C1 segment of cervical spinal cord (tissue), 14 donors: ENCODE data around the gene DYNC1I1.
A peak's percentile ranks its signal among the peaks of the same experiment; 100 is the strongest.

Experiments used
- DNase-seq, 14 donors: peaks; one replicate each; lab custom pipeline; 2025; lab: John Stamatoyannopoulos, UW

The DYNC1I1 gene

GRCh38 chr7:95847061-95847460, 74.7 kb downstream of the DYNC1I1 start:
- no peak for DNase-seq

- DNase-seq = no peak
Observed at GRCh38 chr7:95859429-95859828, 87.1 kb downstream of the DYNC1I1 start.

DNA sequence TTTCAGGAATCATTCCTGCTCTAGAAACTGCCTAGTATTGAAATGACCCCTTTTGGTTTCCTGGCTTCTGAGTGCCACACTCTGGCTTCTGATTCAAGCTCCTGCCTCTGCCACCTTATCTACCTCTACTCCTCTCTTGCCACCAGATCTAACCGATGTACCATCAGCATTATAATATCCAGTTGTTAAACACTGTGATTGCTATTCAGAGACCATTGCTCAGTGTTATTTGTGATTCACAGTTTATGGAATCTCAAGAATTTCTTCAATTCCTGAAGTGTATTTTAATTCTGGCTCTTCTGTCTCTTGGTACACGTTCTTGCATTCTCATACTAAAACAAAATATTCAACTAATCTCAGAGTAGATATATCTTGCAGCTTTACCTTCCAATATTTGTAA, 88.7 kb downstream of the DYNC1I1 start:
- no peak for DNase-seq

DNA sequence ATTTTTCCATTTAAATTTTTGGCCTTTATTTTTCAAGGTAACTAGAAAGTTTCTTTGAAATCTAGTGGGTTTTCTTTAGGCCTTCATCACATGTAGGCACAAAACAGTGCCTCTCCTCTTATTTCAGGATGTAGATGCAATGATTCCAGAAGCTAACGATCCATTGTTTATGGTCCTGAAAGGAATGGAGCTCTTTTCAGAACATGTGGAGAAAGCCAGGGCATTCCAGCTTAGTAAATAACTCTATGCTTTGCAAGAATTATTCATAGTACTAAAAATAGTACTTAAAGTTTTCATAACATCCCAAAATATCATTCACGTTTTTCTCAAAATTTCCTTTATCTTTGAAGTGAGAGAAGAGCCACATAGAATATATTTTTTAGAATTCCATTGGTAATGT, 91.3 kb downstream of the DYNC1I1 start:
- DNase-seq = no peak

- DNase-seq = no peak
Observed at GRCh38 chr7:95865716-95866371, 93.5 kb downstream of the DYNC1I1 start.

- DNase-seq = no peak
Observed at GRCh38 chr7:95867309-95867708, 95.0 kb downstream of the DYNC1I1 start.

DNA sequence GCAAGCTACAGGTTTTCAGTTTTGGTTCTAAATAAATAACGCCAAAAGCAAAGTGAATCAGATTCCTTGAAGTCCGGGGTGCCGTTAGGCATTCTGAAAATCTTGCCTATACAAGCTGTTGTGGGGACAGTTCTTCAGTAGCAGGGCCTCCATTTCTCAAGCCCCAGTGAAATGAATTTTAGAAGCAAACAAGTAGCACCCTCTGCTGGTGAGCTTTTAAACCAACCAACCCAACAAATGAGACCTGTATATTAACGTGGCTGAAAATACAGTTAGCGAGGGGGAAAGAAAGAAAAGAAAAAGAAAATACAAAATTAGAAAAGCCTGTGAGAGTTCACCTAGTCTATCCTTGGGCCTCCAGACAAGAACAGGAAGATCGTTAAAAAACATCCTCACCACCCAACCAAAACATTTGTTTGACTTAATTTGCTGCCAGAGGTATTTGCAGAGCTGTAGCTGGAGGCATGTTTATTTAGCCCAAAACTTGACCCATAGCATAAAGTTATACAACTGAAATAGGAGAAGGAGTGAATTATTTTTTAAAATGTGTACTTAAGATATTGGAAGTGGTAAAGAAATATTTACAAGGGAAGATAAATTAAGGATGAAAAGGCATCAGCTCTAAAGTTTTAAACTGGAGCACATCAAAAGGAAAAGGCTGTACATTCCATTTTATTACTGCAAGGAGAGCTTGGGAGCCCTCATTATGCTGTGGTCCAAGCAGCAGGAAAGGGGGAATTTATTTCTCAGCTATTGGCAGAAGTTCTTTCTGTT, 98.9 kb downstream of the DYNC1I1 start:
- peak in 4 of 14 donors; percentile 3 to 63 (median 20) for DNase-seq

DNA sequence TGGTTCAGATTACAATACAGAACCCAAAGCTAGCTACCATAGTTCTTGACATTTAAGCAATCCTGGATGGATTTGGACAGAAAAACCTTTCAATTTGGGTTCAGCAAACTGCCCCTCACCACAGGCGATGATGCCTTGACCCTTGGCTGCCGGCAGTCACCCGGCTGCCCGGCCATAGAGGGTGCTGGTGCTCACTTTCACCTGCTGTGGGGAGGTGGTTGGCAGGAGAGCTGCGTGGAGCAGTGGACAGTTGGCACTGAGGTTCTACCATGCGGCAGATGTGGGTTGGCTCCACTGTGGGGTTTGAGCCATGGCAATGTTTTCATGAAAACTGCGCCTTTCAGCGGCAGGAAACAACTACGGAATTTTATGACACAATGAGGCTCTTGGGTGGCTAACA, 99.5 kb downstream of the DYNC1I1 start:
- DNase-seq = no peak

DNA sequence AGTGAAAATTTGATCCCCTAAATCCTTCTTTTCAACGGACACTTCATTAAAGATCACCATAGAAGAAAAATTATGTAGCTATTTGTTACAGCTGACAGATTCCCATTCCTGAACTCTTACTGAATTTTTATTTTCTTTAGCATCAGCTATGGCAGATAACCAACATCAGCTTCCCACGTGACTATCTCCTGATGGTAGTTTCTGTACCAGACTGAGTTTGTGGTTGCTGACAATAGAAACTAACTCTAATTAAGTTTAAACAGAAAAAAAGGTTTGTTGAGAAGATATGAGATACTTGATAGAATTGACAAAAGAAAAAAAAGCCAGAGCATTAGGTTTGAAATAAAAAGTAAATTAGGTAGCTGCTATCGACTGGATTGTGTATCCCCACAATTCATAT, 101.8 kb downstream of the DYNC1I1 start:
- DNase-seq = no peak

DNA sequence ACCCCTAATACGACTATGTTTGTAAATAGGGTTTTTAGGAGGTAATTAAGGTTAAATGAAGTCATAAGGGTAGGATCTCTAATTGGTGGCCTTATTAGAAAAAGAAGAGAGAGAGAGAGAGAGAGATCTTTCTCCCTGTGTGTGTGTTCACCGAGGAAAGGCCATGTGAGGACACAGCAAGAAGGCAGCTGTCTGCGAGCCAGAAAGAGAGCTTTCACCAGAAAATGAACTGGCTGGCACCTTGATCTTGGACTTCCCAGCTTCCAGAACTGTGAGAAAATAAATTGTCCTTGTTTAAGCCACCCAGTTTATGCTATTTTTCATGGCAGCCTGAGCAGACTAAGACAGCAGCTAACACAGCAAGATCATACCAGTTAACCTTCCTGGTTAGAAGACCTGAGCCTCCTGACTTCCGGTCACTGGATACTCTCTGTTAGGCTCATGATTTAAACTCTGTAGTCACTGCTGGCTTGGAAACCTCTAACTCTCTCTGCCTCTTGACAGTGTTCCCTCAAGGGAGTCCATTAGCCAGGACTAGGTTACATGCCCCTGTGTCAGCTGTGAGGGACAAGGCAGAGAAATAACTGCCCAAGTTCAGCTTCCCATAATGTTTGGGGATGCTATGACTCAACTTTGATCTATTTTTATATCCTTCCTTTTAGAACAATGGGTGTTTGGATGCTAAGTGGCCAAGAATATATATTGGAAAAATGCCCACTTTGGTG, 102.3 kb downstream of the DYNC1I1 start:
- peak in 3 of 14 donors; percentile 20 to 71 (median 28) for DNase-seq

DNA sequence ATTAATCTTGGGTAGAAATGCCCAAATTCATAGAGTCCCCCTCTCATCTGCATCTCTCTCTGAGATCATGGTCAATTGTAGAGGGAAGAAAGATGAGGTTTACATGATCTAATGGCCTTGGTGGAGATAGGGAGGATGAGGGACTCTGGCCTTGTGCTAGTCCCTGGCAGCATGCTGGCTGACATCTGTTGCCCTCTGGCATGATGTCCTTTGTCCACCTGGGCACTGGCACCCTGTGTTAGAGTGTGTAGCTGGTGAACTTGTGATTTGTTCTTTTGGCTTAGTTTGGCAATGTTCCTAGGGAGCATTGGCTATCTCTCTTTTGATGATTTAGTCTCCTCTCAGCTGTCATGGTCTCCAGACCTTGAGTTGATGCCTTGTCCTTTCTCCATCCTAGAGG, 103.2 kb downstream of the DYNC1I1 start:
- peak in 1 of 14 donors; percentile 74 for DNase-seq

GRCh38 chr7:95878677-95879076, 106.3 kb downstream of the DYNC1I1 start:
- no peak for DNase-seq

- peak in 1 of 14 donors; percentile 42 for DNase-seq
Observed at GRCh38 chr7:95881597-95881996, 109.2 kb downstream of the DYNC1I1 start.

- DNase-seq = no peak
Observed at GRCh38 chr7:95883217-95883616, 110.9 kb downstream of the DYNC1I1 start.

- DNase-seq = peak in 1 of 14 donors; percentile 4
Observed at GRCh38 chr7:95886501-95887090, 114.2 kb downstream of the DYNC1I1 start.

GRCh38 chr7:95893484-95893883, 121.1 kb downstream of the DYNC1I1 start:
- DNase-seq = no peak

GRCh38 chr7:95897557-95898251, 125.3 kb downstream of the DYNC1I1 start:
- no peak for DNase-seq

DNA sequence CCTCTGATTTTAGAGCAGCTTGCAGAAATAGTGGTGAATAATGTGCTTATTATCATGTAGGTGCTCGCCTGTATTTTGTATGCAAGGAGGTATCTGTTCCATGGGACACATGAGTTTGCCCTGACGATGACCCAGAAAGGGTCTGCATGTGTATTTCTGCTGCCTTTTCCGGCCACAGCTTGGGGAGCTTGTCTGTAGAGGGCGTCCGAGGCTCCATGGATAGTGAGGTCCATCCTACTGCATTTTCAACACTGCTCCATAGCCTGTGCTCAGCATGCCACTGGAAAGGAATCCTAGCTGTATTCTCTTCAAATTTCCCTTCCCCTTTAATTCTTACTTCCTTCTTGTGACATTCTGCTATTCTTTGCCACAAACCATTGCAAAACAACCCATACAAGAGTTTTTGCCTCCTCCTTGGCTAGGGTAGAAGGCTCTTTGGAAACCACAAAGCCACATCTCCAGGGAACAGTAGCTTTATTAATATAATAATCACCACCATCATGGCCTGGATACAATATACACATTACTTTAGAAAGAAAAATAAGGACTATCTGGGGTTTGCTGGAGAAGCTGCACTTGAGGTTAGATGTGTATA, 127.7 kb downstream of the DYNC1I1 start:
- DNase-seq = no peak

DNA sequence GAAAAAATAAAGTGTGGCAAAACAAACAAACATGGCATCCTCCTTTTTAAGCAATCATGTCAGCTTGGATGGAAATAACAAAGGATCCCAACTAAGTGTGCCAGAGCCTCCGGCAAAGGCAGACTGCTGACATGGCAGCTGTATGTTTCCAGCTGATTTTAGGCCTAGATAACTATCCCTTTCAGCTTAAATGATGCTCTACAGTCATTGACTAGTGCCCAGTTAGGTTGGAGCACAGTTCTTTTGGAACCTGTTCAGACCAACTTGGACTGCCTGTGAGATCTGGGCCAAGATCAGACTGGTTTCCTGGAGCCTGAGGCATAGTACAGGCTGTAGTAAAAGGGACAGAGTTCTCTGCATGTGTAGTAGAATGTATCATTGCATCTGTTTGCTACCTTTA, 128.7 kb downstream of the DYNC1I1 start:
- DNase-seq = peak in 2 of 14 donors; percentile 3 to 50

- peak in 1 of 14 donors; percentile 19 for DNase-seq
Observed at GRCh38 chr7:95904099-95904498, 131.7 kb downstream of the DYNC1I1 start.

DNA sequence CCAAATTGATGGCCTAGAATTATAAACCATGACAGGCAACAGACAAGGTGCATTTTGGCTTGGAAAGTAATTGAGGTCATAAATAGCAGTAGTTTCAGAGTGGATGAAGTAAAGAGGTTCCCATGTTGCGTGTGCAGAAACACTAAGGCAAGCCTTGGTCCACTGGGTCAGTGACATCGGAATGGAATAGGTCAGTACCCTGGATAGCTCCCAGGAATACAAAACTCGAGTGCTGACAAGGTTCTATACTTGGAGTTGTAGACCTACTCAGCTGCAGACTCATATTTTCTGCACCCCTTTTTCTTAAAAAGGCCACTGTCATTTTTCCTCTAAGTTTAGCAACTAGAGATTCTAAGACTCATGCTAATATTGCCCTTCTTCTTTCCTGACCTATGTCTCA, 132.8 kb downstream of the DYNC1I1 start:
- DNase-seq = no peak
